GM10266 (cell line): Measurements from ENCODE around the gene HADHB.

Experiments
- DNase-seq: peaks from one replicate; pipeline ENCODE4 v3.0.0; 2012; ENCODE audit errors: extremely low spot score
- CTCF ChIP-seq: IDR thresholded peaks from 2 replicates; pipeline ENCODE4 v1.5.1; 2012; ENCODE audit warnings: mild to moderate bottlenecking, low read depth; ENCODE audit not compliant: control insufficient read depth, insufficient read depth; ENCODE audit errors: missing control alignments

The HADHB gene

GRCh38 chr2:26283606-26284005 is 38.9 kb downstream of the HADHB start:
- no peak for TF ChIP-seq CTCF
- no peak for DNase-seq

GRCh38 chr2:26284132-26284531 is 39.4 kb downstream of the HADHB start:
- no peak for DNase-seq
- no peak for TF ChIP-seq CTCF

- no peak for TF ChIP-seq CTCF
Measured at GRCh38 chr2:26285931-26286330, 41.2 kb downstream of the HADHB start.

GRCh38 chr2:26290001-26290400 is 45.3 kb downstream of the HADHB start:
- no peak for TF ChIP-seq CTCF
- no peak for DNase-seq

More at GRCh38 chr2:26285931-26286330, 41.2 kb downstream of the HADHB start:
- no peak for DNase-seq

DNA sequence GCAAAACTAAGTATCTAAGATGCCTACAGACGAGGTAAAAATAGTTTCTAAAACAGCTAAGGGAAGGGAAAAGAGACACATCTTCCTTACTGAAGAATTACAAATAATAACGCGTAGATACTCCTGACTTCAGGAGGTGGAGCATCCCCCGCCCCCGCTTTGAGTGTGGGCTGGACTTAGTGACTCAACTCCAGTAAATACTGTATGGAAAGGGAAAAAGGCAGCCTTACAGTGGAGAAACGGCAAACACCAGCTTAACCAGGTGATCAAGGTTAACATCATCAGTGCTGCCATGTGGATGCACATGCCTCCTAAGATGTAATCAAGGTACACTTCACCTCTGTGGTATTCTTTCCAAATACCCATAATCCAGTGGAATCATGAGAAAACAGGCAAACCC is 47.9 kb downstream of the HADHB start:
- no peak for DNase-seq
- TF ChIP-seq CTCF: no peak

- no peak for DNase-seq
- TF ChIP-seq CTCF: no peak
Measured at GRCh38 chr2:26295511-26295910, 50.8 kb downstream of the HADHB start.

DNA sequence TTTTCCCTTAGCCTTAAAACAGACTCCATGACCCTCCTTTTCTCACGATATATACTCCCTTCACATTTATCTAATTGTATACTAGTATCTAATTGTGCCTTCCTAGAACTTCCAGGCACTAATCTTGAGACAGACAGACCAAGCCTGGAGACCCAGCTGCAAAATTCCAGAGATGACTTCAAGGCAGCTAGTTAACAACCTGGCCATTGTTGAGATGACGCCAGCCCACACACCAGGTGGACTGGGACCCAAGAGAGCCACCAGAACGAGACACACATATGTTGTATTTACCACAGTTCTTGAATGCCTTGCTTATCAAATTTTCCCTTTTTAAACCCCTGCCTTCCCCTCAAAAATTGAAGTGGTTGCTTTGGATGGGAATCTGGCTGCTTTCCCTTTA is 52.3 kb downstream of the HADHB start:
- no peak for DNase-seq
- no peak for TF ChIP-seq CTCF
